ENCODE data around the gene TRABD.
A peak's percentile ranks its signal among the peaks of the same experiment; 100 is the strongest.

TRABD gene

DNA sequence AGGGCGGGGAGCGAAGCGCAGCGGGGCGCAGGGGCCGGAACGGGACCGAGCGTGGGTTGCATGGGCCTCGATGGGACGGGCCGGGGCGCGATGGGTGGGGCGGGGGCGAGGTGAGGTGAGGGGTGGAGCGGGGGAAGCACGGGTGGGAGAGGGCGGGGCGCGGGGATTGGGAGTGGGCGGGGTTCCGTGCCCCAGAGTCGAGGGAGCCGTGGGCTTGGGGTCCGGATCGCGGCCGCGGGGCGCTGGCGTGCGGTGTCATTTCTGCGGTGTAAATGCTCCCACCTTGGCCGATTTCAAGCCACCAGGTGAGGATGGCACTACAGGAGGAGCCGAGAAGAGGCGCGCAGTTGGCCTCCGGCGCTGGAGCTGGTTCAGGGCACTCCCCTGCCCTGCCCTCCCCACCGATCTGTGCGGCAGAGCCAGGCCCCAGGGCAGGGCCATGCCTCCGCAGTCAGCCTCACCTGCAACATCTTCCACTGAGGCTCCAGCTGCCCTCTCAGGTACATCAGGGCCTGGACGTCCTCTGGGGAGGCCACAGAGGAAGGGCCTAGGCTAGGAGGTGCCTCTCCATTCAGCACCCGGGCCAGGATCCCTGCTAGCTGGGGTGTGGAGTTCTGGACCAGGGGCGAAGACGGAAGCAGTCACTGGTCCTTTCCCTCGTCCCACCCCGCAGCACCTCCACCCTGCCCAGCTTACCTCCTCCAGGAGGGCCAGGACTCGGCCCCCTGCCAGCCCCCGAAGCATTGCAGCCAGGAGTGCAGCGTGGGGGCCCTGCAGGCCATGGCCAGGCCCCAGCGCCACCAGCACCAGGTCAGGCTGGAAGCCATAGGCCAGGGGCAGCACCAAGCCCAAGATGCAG lies 59.7 kb downstream of the TRABD start:
- TF ChIP-seq SIN3A (IDR thresholded peaks at IDR 0.05; ENCODE audit: borderline replicate concordance, insufficient read depth, low read length), result no peak
- no peak for TF ChIP-seq FOXP2 (optimal IDR thresholded peaks at IDR 0.05; ENCODE audit: borderline replicate concordance, extremely low read depth, extremely low read length, insufficient read depth)
- TF ChIP-seq, protein P1, sequence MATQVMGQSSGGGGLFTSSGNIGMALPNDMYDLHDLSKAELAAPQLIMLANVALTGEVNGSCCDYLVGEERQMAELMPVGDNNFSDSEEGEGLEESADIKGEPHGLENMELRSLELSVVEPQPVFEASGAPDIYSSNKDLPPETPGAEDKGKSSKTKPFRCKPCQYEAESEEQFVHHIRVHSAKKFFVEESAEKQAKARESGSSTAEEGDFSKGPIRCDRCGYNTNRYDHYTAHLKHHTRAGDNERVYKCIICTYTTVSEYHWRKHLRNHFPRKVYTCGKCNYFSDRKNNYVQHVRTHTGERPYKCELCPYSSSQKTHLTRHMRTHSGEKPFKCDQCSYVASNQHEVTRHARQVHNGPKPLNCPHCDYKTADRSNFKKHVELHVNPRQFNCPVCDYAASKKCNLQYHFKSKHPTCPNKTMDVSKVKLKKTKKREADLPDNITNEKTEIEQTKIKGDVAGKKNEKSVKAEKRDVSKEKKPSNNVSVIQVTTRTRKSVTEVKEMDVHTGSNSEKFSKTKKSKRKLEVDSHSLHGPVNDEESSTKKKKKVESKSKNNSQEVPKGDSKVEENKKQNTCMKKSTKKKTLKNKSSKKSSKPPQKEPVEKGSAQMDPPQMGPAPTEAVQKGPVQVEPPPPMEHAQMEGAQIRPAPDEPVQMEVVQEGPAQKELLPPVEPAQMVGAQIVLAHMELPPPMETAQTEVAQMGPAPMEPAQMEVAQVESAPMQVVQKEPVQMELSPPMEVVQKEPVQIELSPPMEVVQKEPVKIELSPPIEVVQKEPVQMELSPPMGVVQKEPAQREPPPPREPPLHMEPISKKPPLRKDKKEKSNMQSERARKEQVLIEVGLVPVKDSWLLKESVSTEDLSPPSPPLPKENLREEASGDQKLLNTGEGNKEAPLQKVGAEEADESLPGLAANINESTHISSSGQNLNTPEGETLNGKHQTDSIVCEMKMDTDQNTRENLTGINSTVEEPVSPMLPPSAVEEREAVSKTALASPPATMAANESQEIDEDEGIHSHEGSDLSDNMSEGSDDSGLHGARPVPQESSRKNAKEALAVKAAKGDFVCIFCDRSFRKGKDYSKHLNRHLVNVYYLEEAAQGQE (IDR thresholded peaks at IDR 0.05; ENCODE audit: insufficient read depth in 1 of 2, low read depth in 2 of 2, low read length in 2 of 2), result no peak
- peak; percentile 35 for TF ChIP-seq POLR2AphosphoS5 (IDR thresholded peaks at IDR 0.05; ENCODE audit: low read depth, low read length)
- TF ChIP-seq TAF1 (IDR thresholded peaks at IDR 0.05; ENCODE audit: borderline replicate concordance, insufficient read depth, low read length), result no peak

DNA sequence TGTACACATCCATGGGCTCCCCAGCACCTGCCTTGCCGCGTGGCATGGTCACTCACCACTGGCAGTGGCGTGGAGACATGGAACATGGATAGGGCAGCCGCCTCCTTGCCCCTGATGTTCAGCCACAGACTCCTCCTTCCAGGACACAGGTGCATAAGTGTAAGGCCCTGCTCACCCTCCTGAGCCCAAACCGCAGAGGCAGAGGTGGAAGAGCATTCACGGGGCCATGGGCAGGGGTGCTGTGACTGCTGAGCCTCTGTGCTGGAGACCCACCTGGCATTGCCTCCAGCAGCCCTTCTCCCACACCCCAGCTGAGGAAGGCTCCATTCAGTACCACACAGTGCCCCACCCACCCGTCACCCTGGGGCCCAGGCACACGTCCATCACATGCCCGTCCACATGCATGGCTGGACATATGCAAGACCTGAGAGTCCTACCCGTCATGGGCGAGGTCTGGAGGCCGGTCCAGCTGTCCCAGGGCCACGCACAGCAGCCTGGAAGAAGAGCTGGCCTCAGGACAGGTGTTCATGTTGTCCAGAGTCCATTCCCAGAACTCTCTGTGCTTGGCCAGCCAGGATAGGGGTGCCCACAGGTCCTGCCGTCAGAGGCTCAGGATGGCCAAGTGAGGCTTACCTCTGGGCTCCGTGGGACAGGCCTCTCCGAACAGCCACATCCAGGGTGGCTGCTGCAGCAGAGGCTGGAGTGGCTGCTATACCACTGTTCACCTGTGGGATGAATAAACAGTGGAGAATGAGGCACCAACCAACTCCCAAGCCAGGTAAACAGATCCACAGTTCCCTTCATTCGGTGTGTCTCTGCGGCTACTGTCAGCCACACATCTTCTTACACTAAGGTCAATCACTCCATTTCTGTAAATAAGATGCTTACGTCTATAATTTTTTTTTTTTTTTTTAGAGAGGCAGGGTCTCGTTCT lies 60.8 kb downstream of the TRABD start:
- TF ChIP-seq POLR2AphosphoS5 (IDR thresholded peaks at IDR 0.05; ENCODE audit: low read depth, low read length) (no peak; the same call in 1 of the 2 replicates), FOXP2 (optimal IDR thresholded peaks at IDR 0.05; ENCODE audit: borderline replicate concordance, extremely low read depth, extremely low read length, insufficient read depth) (no peak), SIN3A (IDR thresholded peaks at IDR 0.05; ENCODE audit: borderline replicate concordance, insufficient read depth, low read length) (no peak)
- TF ChIP-seq, protein P1 (IDR thresholded peaks at IDR 0.05; ENCODE audit: insufficient read depth in 1 of 2, low read depth in 2 of 2, low read length in 2 of 2), result no peak

DNA sequence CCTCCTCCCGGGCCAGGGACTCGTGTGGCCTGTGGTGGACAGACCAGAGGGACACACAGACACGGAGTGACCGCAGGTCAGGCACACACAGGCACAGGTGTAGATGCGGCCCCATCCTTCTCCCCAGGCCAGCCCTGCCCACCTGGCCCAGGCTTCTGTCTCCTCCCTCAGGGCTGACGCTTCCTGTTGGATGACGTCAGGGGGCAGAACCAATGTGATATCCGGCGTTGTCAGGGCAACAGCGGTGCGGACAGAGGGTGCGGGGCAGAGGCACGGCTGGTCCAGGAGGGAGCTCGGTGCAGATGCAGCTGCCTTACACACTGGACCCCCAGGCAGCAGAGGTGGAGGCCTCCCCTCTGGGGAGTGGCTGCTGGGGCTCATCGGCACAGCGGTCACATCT lies 62.0 kb downstream of the TRABD start:
- TF ChIP-seq TAF1 (IDR thresholded peaks at IDR 0.05; ENCODE audit: borderline replicate concordance, insufficient read depth, low read length) (no peak), SIN3A (IDR thresholded peaks at IDR 0.05; ENCODE audit: borderline replicate concordance, insufficient read depth, low read length) (no peak), POLR2AphosphoS5 (IDR thresholded peaks at IDR 0.05; ENCODE audit: low read depth, low read length) (no peak), FOXP2 (optimal IDR thresholded peaks at IDR 0.05; ENCODE audit: borderline replicate concordance, extremely low read depth, extremely low read length, insufficient read depth) (no peak)
- TF ChIP-seq, protein P1 (IDR thresholded peaks at IDR 0.05; ENCODE audit: insufficient read depth in 1 of 2, low read depth in 2 of 2, low read length in 2 of 2), result no peak

GRCh38 chr22:50248196-50249081 lies 62.7 kb downstream of the TRABD start:
- TF ChIP-seq POLR2AphosphoS5 (IDR thresholded peaks at IDR 0.05; ENCODE audit: low read depth, low read length), result no peak
- TF ChIP-seq, protein P1 (IDR thresholded peaks at IDR 0.05; ENCODE audit: insufficient read depth in 1 of 2, low read depth in 2 of 2, low read length in 2 of 2), result no peak
- TF ChIP-seq SIN3A (IDR thresholded peaks at IDR 0.05; ENCODE audit: borderline replicate concordance, insufficient read depth, low read length), result no peak
- no peak for TF ChIP-seq TAF1 (IDR thresholded peaks at IDR 0.05; ENCODE audit: borderline replicate concordance, insufficient read depth, low read length)
- TF ChIP-seq FOXP2 (optimal IDR thresholded peaks at IDR 0.05; ENCODE audit: borderline replicate concordance, extremely low read depth, extremely low read length, insufficient read depth), result no peak
